OCI-LY3 (cell line): Measurements from ENCODE around the gene TUBA1B.

Experiments used
- H2AFZ ChIP-seq: fragments of 200-600, 300-600 bp; shearing (Covaris generic); 2 replicates; pipeline ENCODE4 v1.6.0; 2014; ENCODE audit warnings: antibody characterized with exemption, low read depth, low read length
- H3K27ac ChIP-seq: fragments of 200-600, 300-600 bp; sonication (generic); 2 replicates; pipeline ENCODE4 v1.5.1; 2014; ENCODE audit warnings: mild to moderate bottlenecking, low read length, moderate library complexity, mixed read lengths
- H3K27me3 ChIP-seq: fragments of 200-600, 300-600 bp; sonication (generic); 2 replicates; pipeline ENCODE4 v1.6.1; 2014; ENCODE audit warnings: low read depth, low read length, mixed read lengths
- H3K36me3 ChIP-seq: fragments of 200-600, 300-600 bp; sonication (generic); replicated peaks from 2 replicates; pipeline ENCODE3; 2014; ENCODE audit warnings: low read depth, low read length, mixed read lengths
- H3K4me1 ChIP-seq: fragments of 300-600, 200-600 bp; sonication (generic); 2 replicates; pipeline ENCODE4 v1.6.1; 2014; ENCODE audit warnings: low read length, mixed read lengths
- H3K4me2 ChIP-seq: fragments of 200-600, 300-600 bp; sonication (generic); 2 replicates; pipeline ENCODE4 v1.6.1; 2014; ENCODE audit warnings: low read length, mixed read lengths
- H3K4me3 ChIP-seq: fragments of 300-600, 200-600 bp; sonication (generic); 2 replicates; pipeline ENCODE4 v1.5.1; 2014; ENCODE audit warnings: antibody characterized with exemption, mild to moderate bottlenecking, low read length, moderate library complexity
- H3K79me2 ChIP-seq: fragments of 300-600, 200-600 bp; shearing (Covaris generic); 2 replicates; pipeline ENCODE4 v1.6.1; 2014; ENCODE audit warnings: mild to moderate bottlenecking, low read length, mixed read lengths
- H3K9ac ChIP-seq: fragments of 300-600, 200-600 bp; shearing (Covaris generic); 2 replicates; pipeline ENCODE4 v1.6.0; 2014; ENCODE audit warnings: mild to moderate bottlenecking, low read length, moderate library complexity
- H3K9me3 ChIP-seq: fragments of 200-600, 300-600 bp; shearing (Covaris generic); 2 replicates; pipeline ENCODE4 v1.6.1; 2014; ENCODE audit warnings: low read length, mixed read lengths; ENCODE audit not compliant: insufficient read depth
- H4K20me1 ChIP-seq: fragments of 200-600, 300-600 bp; sonication (generic); 2 replicates; pipeline ENCODE4 v1.6.1; 2016; ENCODE audit warnings: low read length, mixed read lengths; ENCODE audit not compliant: insufficient read depth
- CTCF ChIP-seq: fragments of 200-600, 300-600 bp; sonication (generic); IDR thresholded peaks from 2 replicates; pipeline ENCODE4 v1.5.1; 2014; ENCODE audit warnings: antibody characterized with exemption, low read length, low read depth
- EZH2phosphoT487 ChIP-seq: fragments of 200-600 bp; shearing (Covaris generic); IDR thresholded peaks from 2 replicates; pipeline ENCODE4 v1.6.1; 2018; ENCODE audit warnings: antibody characterized with exemption, mixed run types, low read depth

TUBA1B gene

GRCh38 chr12:49094975-49095365 is 36.2 kb downstream of the TUBA1B start:
- Histone ChIP-seq H3K4me1 (peaks cover 17% of the 10 kb centered on the region), H3K4me3 (peak overlapping the region; percentile 73), H3K36me3 (peaks cover 5% of the 10 kb centered on the region), H2AFZ (no peak overlapping the region), H3K27ac (no peak overlapping the region), H3K9ac (no peak overlapping the region), H3K27me3 (peaks cover 46% of the 10 kb centered on the region), H3K79me2 (no peaks in the 10 kb centered on the region), H3K4me2 (peak overlapping the region; percentile 95), H4K20me1 (no peaks in the 10 kb centered on the region), H3K9me3 (no peaks in the 10 kb centered on the region)
- TF ChIP-seq EZH2phosphoT487 (no peak), CTCF (no peak)

- no peaks in the 10 kb centered on the region for H4K20me1 ChIP-seq
- peak within 1 kb of the TSS; percentile 73 for H3K4me3 ChIP-seq
- H3K27ac ChIP-seq, result no peak within 1 kb of the TSS
- H3K9me3 ChIP-seq, result no peaks in the 10 kb centered on the region
- peak within 1 kb of the TSS; percentile 29; the same call in 1 of the 2 replicates for H3K9ac ChIP-seq
- H2AFZ ChIP-seq, result peak within 1 kb of the TSS; percentile 54; the same call in 1 of the 2 replicates
- H3K4me1 ChIP-seq, result peaks cover 17% of the 10 kb centered on the region
- H3K79me2 ChIP-seq, result no peaks in the 10 kb centered on the region
- no peak for TF ChIP-seq CTCF
- no peak for TF ChIP-seq EZH2phosphoT487
- peaks cover 47% of the 10 kb centered on the region for H3K27me3 ChIP-seq
- peak within 1 kb of the TSS; percentile 95 for H3K4me2 ChIP-seq
- H3K36me3 ChIP-seq, result peaks cover 5% of the 10 kb centered on the region
Measured at GRCh38 chr12:49094160-49094974, 36.8 kb downstream of the TUBA1B start, which contains the start of gene DHH. Gene DHH, minus strand, starts transcription at chr12:49094801. Its CDS starts 289 bp downstream, at chr12:49094512.

GRCh38 chr12:49093792-49094159 is 37.4 kb downstream of the TUBA1B start:
- Histone ChIP-seq H3K9me3 (no peaks in the 10 kb centered on the region), H2AFZ (peak overlapping the region; percentile 54; the same call in 1 of the 2 replicates), H4K20me1 (no peaks in the 10 kb centered on the region), H3K9ac (peak overlapping the region; percentile 29; the same call in 1 of the 2 replicates), H3K4me3 (peak overlapping the region; percentile 73), H3K79me2 (no peaks in the 10 kb centered on the region), H3K36me3 (peaks cover 5% of the 10 kb centered on the region), H3K4me2 (peak overlapping the region; percentile 95), H3K27me3 (peaks cover 52% of the 10 kb centered on the region), H3K27ac (no peak overlapping the region), H3K4me1 (peaks cover 17% of the 10 kb centered on the region)
- TF ChIP-seq CTCF, result no peak
- TF ChIP-seq EZH2phosphoT487, result no peak

- peak overlapping the region; percentile 77 for H3K4me2 ChIP-seq
- peaks cover 5% of the 10 kb centered on the region for H3K36me3 ChIP-seq
- no peak overlapping the region; the same call in 1 of the 2 replicates for H3K4me3 ChIP-seq
- no peaks in the 10 kb centered on the region for H3K79me2 ChIP-seq
- no peak overlapping the region for H3K27ac ChIP-seq
- no peaks in the 10 kb centered on the region for H3K9me3 ChIP-seq
- no peak for TF ChIP-seq EZH2phosphoT487
- TF ChIP-seq CTCF, result no peak
- no peaks in the 10 kb centered on the region for H4K20me1 ChIP-seq
- H3K4me1 ChIP-seq, result peaks cover 24% of the 10 kb centered on the region
- H2AFZ ChIP-seq, result peak overlapping the region; percentile 39; the same call in 1 of the 2 replicates
- peaks cover 54% of the 10 kb centered on the region for H3K27me3 ChIP-seq
- H3K9ac ChIP-seq, result no peak overlapping the region
Measured at GRCh38 chr12:49092816-49093406, 38.3 kb downstream of the TUBA1B start.
